Lower leg skin (tissue), 3 donors: ENCODE results near the gene ADAMTS8.

Experiments
- CTCF ChIP-seq, 3 donors: fragments of 450-650 bp; IDR thresholded peaks; one replicate each; pipeline ENCODE4 v1.5.1; 2016; ENCODE audit warnings: antibody characterized with exemption in 3 of 3, mild to moderate bottlenecking in 3 of 3, moderate library complexity in 2 of 3
- POLR2A ChIP-seq, 2 donors: fragments of 450-650 bp; IDR thresholded peaks; one replicate each; pipeline ENCODE4 v1.6.1; 2016 to 2017; ENCODE audit warnings: antibody characterized with exemption in 2 of 2, mild to moderate bottlenecking in 1 of 2, moderate library complexity in 1 of 2

DNA sequence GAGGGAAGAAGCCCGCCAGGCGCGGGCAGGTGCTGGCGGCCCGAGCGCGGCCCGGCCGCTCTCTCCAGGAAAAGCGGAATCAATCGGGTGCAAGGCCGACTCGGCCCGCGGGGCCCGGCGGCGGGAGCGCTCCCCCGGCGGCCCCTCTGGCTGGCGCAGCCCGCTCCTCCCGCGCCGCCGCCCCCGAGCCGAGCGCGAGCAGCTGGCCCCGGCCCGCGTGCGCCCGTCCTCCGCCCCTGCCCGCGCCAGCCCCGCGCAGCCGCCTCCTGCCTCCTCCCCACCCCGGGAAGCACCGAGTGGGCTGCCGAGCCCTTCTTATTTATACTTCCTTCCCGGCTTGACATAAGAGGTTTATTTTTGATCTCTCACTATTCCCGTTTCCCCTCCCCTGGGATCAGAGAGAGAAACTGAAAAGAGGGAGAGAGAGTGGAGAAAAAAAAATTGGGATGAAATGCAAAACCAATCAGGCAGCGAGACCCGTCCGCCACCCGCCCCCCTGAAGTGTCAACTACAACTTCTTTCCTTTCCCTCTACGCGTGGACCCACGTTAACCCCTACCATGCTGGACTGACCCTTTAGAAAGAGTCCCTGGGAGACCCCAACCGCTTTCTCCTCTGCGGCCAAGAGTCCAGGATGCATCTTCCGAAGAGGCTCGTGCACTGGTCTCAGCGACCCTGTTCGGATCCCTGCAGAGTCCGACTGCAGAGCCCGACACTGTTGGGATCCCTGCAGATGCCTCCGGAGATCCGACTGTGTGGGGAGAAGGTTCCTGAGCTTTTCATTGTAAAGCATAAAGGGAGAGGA lies at the start of gene ADAMTS8:
- TF ChIP-seq CTCF (IDR thresholded peaks at IDR 0.05) (no peak), POLR2A (IDR thresholded peaks at IDR 0.05) (no peak)
